H9 (cell line): ENCODE results near the gene ZIC4. TPM values are rescaled to one million over a fixed set of nuclear protein-coding genes. Genes with fewer than 3 reads are reported as not detected.

Experiments
- DNase-seq: peaks from one replicate; pipeline ENCODE4 v3.0.0-alpha.2; 2017
- H2AFZ ChIP-seq: one replicate; pipeline ENCODE4 v1.6.1; 2013; ENCODE audit warnings: mild to moderate bottlenecking, low read length, control low read depth, moderate library complexity
- H2AK5ac ChIP-seq: 2 replicates; pipeline ENCODE4 v1.6.1; 2013; ENCODE audit warnings: low read length, control low read depth, mixed read lengths; ENCODE audit not compliant: insufficient read length
- H2BK120ac ChIP-seq: one replicate; pipeline ENCODE4 v1.6.1; 2013; ENCODE audit warnings: low read depth, mild to moderate bottlenecking, low read length, control low read depth, inconsistent platforms; ENCODE audit not compliant: poor library complexity, severe bottlenecking
- H2BK12ac ChIP-seq: 2 replicates; pipeline ENCODE4 v1.6.1; 2013; ENCODE audit warnings: low read length, control low read depth, mixed read lengths, low read depth; ENCODE audit not compliant: insufficient read length
- H2BK15ac ChIP-seq: 2 replicates; pipeline ENCODE4 v1.6.1; 2013; ENCODE audit warnings: low read depth, low read length, control low read depth
- H2BK20ac ChIP-seq: one replicate; pipeline ENCODE4 v1.6.1; 2013; ENCODE audit warnings: low read depth, mild to moderate bottlenecking, low read length, control low read depth, inconsistent platforms; ENCODE audit not compliant: poor library complexity, severe bottlenecking
- H2BK5ac ChIP-seq: 2 replicates; pipeline ENCODE4 v1.6.1; 2013; ENCODE audit warnings: low read length, control low read depth, mixed read lengths; ENCODE audit not compliant: insufficient read length
- H3K14ac ChIP-seq: 2 replicates; pipeline ENCODE4 v1.6.1; 2013; ENCODE audit warnings: low read length, control low read depth; ENCODE audit not compliant: insufficient read depth
- H3K18ac ChIP-seq: 2 replicates; pipeline ENCODE4 v1.6.1; 2013; ENCODE audit warnings: low read depth, mild to moderate bottlenecking, mixed read lengths, low read length, control low read depth; ENCODE audit not compliant: insufficient read length
- H3K23ac ChIP-seq: 2 replicates; pipeline ENCODE4 v1.6.1; 2013; ENCODE audit warnings: low read length, control low read depth, mixed read lengths, low read depth; ENCODE audit not compliant: insufficient read length
- H3K23me2 ChIP-seq: 2 replicates; pipeline ENCODE4 v1.6.1; 2013; ENCODE audit warnings: low read depth, mild to moderate bottlenecking, mixed read lengths, low read length, control low read depth; ENCODE audit not compliant: insufficient read length, poor library complexity, severe bottlenecking
- H3K27ac ChIP-seq: 2 replicates; pipeline ENCODE4 v1.5.1; 2013; ENCODE audit warnings: low read length, control low read depth, mixed read lengths, low read depth; ENCODE audit not compliant: insufficient read length
- H3K27me3 ChIP-seq: 2 replicates; pipeline ENCODE4 v1.6.1; 2013; ENCODE audit warnings: low read length, control low read depth, inconsistent platforms; ENCODE audit not compliant: insufficient read depth
- H3K4ac ChIP-seq: 2 replicates; pipeline ENCODE4 v1.6.1; 2013; ENCODE audit warnings: low read depth, mild to moderate bottlenecking, control low read depth, inconsistent platforms, low read length, moderate library complexity
- H3K4me1 ChIP-seq: 2 replicates; pipeline ENCODE4 v1.6.1; 2013; ENCODE audit warnings: low read length, control low read depth, inconsistent platforms; ENCODE audit not compliant: insufficient read depth
- H3K4me2 ChIP-seq: 2 replicates; pipeline ENCODE4 v1.6.1; 2013; ENCODE audit warnings: low read length, control low read depth, mixed read lengths; ENCODE audit not compliant: insufficient read length, insufficient read depth
- H3K56ac ChIP-seq: 2 replicates; pipeline ENCODE4 v1.6.1; 2013; ENCODE audit warnings: low read depth, mild to moderate bottlenecking, mixed read lengths, low read length, control low read depth; ENCODE audit not compliant: insufficient read length
- H3K79me1 ChIP-seq: 2 replicates; pipeline ENCODE4 v1.6.1; 2013; ENCODE audit warnings: low read depth, mild to moderate bottlenecking, moderate library complexity, low read length, control low read depth, inconsistent platforms; ENCODE audit not compliant: insufficient read depth, poor library complexity, severe bottlenecking
- H3K79me2 ChIP-seq: 2 replicates; pipeline ENCODE4 v1.6.1; 2013; ENCODE audit warnings: low read length, control low read depth, inconsistent platforms; ENCODE audit not compliant: insufficient read depth
- H3K9ac ChIP-seq: 2 replicates; pipeline ENCODE4 v1.6.1; 2013; ENCODE audit warnings: low read length, control low read depth, mixed read lengths; ENCODE audit not compliant: insufficient read length; ENCODE audit errors: extremely low read depth
- H3K9me3 ChIP-seq: one replicate; pipeline ENCODE4 v1.6.1; 2013; ENCODE audit warnings: low read depth, low read length, inconsistent platforms; ENCODE audit not compliant: control insufficient read depth
- H3T11ph ChIP-seq: one replicate; pipeline ENCODE4 v1.6.1; 2013; ENCODE audit warnings: mild to moderate bottlenecking, low read length, control low read depth, inconsistent platforms
- H4K20me1 ChIP-seq: one replicate; pipeline ENCODE4 v1.6.1; 2013; ENCODE audit not compliant: control insufficient read depth, insufficient read length, insufficient read depth
- H4K5ac ChIP-seq: 2 replicates; pipeline ENCODE4 v1.6.1; 2013; ENCODE audit warnings: low read depth, mild to moderate bottlenecking, mixed read lengths, low read length, control low read depth; ENCODE audit not compliant: insufficient read length
- H4K8ac ChIP-seq: replicated peaks from 2 replicates; pipeline ENCODE4 v1.6.1; 2013; ENCODE audit warnings: low read length, control low read depth, mixed read lengths, low read depth; ENCODE audit not compliant: insufficient read length
- H4K91ac ChIP-seq: 2 replicates; pipeline ENCODE4 v1.6.1; 2013; ENCODE audit warnings: low read depth, mild to moderate bottlenecking, moderate library complexity, mixed read lengths, low read length, control low read depth; ENCODE audit not compliant: insufficient read length
- H3K27ac Mint-ChIP-seq, 3 experiments: 2 replicates in 2 of 3; 3 replicates in 1 of 3; pipeline ENCODE4 v1.8.0; 2020 to 2021; ENCODE audit warnings: mixed read lengths in 3 of 3, mild to moderate bottlenecking in 1 of 3, moderate library complexity in 1 of 3
- H3K27me3 Mint-ChIP-seq: 2 replicates; pipeline ENCODE4 v1.8.0; 2021; ENCODE audit warnings: low read depth, mild to moderate bottlenecking, moderate library complexity, mixed read lengths
- H3K36me3 Mint-ChIP-seq, 3 experiments: 2 replicates in 2 of 3; 3 replicates in 1 of 3; pipeline ENCODE4 v1.8.0; 2020 to 2021; ENCODE audit warnings: low read depth in 3 of 3, mixed read lengths in 3 of 3; ENCODE audit not compliant: insufficient read depth in 1 of 3
- H3K4me1 Mint-ChIP-seq, 2 experiments: 2 replicates each; pipeline ENCODE4 v1.8.0; 2020; ENCODE audit warnings: mixed read lengths in 2 of 2
- H3K4me3 Mint-ChIP-seq, 2 experiments: 2 replicates in 1 of 2; 3 replicates in 1 of 2; pipeline ENCODE4 v1.8.0; 2020 to 2021; ENCODE audit warnings: mild to moderate bottlenecking in 2 of 2, mixed read lengths in 2 of 2, moderate library complexity in 1 of 2
- H3K9me3 Mint-ChIP-seq, 2 experiments: 2 replicates in 1 of 2; 3 replicates in 1 of 2; pipeline ENCODE4 v1.8.0; 2020; ENCODE audit warnings: mild to moderate bottlenecking in 2 of 2, mixed read lengths in 2 of 2, moderate library complexity in 1 of 2
- CTCF ChIP-seq: fragments of 200-600 bp; sonication (generic); conservative IDR thresholded peaks from 3 replicates; pipeline ENCODE4 v1.8.0; 2021; ENCODE audit warnings: antibody characterized with exemption, mild to moderate bottlenecking
- WGBS: extraction: QIAGEN DNeasy Blood & Tissue Kit; methylation state at CpG from one replicate; pipeline ENCODE4 v1.1.7; 2013; ENCODE audit warnings: missing lambda C conversion rate, low lambda C conversion rate, mixed read lengths; ENCODE audit not compliant: insufficient read length; ENCODE audit errors: extremely low coverage; 5-methylcytosine and 5-hydroxymethylcytosine counted together
- total RNA-seq: library from RNA; stranded (reverse); gene quantifications from 2 replicates; pipeline ENCODE4 v1.2.1, GENCODE V29; 2021

ZIC4 gene
- total RNA-seq, 1 experiment from 2014 or later, result not detected

- no peaks in the 10 kb centered on the region for H3K9me3 ChIP-seq
- no peak overlapping the region for H4K91ac ChIP-seq
- Mint-ChIP-seq H3K9me3 (peaks cover 0 to 3% of the 10 kb centered on the region in 2 experiments; a peak in 1 of 5 replicates), H3K4me3 (peak overlapping the region; percentile 15 to 45; a peak in 3 of 5 replicates), H3K36me3 (no peaks in the 10 kb centered on the region), H3K27me3 (peaks cover 100% of the 10 kb centered on the region), H3K27ac (no peak overlapping the region), H3K4me1 (peaks cover 39 to 52% of the 10 kb centered on the region in 2 experiments)
- peak overlapping the region; percentile 20 for H3K4me2 ChIP-seq
- H2BK12ac ChIP-seq, result no peak overlapping the region
- H3K56ac ChIP-seq, result no peak overlapping the region
- peak; percentile 65 for DNase-seq
- no peak overlapping the region for H2BK20ac ChIP-seq
- H3K79me1 ChIP-seq, result no peaks in the 10 kb centered on the region
- no CpG with 5 or more reads among the region's 21 CpGs for WGBS
- H3K4me1 ChIP-seq, result no peaks in the 10 kb centered on the region
- no peak overlapping the region for H2BK15ac ChIP-seq
- no peak overlapping the region for H2AFZ ChIP-seq
- no peaks in the 10 kb centered on the region for H3K79me2 ChIP-seq
- H3K9ac ChIP-seq, result no peak overlapping the region
- no peak overlapping the region for H3K18ac ChIP-seq
- H3K14ac ChIP-seq, result no peak overlapping the region
- TF ChIP-seq CTCF, result no peak
- H3T11ph ChIP-seq, result no peak overlapping the region
- H3K27ac ChIP-seq, result no peak overlapping the region
- H2BK120ac ChIP-seq, result no peak overlapping the region
- H3K4ac ChIP-seq, result no peak overlapping the region
- H3K23ac ChIP-seq, result no peak overlapping the region
- H3K27me3 ChIP-seq, result peaks cover 74% of the 10 kb centered on the region
- no peak overlapping the region for H2AK5ac ChIP-seq
- no peak overlapping the region for H2BK5ac ChIP-seq
- no peak overlapping the region for H4K5ac ChIP-seq
- no peak overlapping the region for H4K8ac ChIP-seq
- peaks cover 12% of the 10 kb centered on the region for H3K23me2 ChIP-seq
- no peaks in the 10 kb centered on the region for H4K20me1 ChIP-seq
Measured at GRCh38 chr3:147360646-147361453, 45.5 kb downstream of the ZIC4 start.
